OCI-LY3 (cell line): Measurements from ENCODE around the gene BPTF.
A peak's percentile ranks its signal among the peaks of the same experiment; 100 is the strongest.

Experiments
- H2AFZ ChIP-seq: fragments of 200-600, 300-600 bp; shearing (Covaris generic); 2 replicates; pipeline ENCODE4 v1.6.0; 2014; ENCODE audit warnings: antibody characterized with exemption, low read depth, low read length
- H3K27ac ChIP-seq: fragments of 200-600, 300-600 bp; sonication (generic); 2 replicates; pipeline ENCODE4 v1.5.1; 2014; ENCODE audit warnings: mild to moderate bottlenecking, low read length, moderate library complexity, mixed read lengths
- H3K27me3 ChIP-seq: fragments of 200-600, 300-600 bp; sonication (generic); 2 replicates; pipeline ENCODE4 v1.6.1; 2014; ENCODE audit warnings: low read depth, low read length, mixed read lengths
- H3K36me3 ChIP-seq: fragments of 200-600, 300-600 bp; sonication (generic); replicated peaks from 2 replicates; pipeline ENCODE3; 2014; ENCODE audit warnings: low read depth, low read length, mixed read lengths
- H3K4me1 ChIP-seq: fragments of 300-600, 200-600 bp; sonication (generic); 2 replicates; pipeline ENCODE4 v1.6.1; 2014; ENCODE audit warnings: low read length, mixed read lengths
- H3K4me2 ChIP-seq: fragments of 200-600, 300-600 bp; sonication (generic); 2 replicates; pipeline ENCODE4 v1.6.1; 2014; ENCODE audit warnings: low read length, mixed read lengths
- H3K4me3 ChIP-seq: fragments of 300-600, 200-600 bp; sonication (generic); 2 replicates; pipeline ENCODE4 v1.5.1; 2014; ENCODE audit warnings: antibody characterized with exemption, mild to moderate bottlenecking, low read length, moderate library complexity
- H3K79me2 ChIP-seq: fragments of 300-600, 200-600 bp; shearing (Covaris generic); 2 replicates; pipeline ENCODE4 v1.6.1; 2014; ENCODE audit warnings: mild to moderate bottlenecking, low read length, mixed read lengths
- H3K9ac ChIP-seq: fragments of 300-600, 200-600 bp; shearing (Covaris generic); 2 replicates; pipeline ENCODE4 v1.6.0; 2014; ENCODE audit warnings: mild to moderate bottlenecking, low read length, moderate library complexity
- H3K9me3 ChIP-seq: fragments of 200-600, 300-600 bp; shearing (Covaris generic); 2 replicates; pipeline ENCODE4 v1.6.1; 2014; ENCODE audit warnings: low read length, mixed read lengths; ENCODE audit not compliant: insufficient read depth
- H4K20me1 ChIP-seq: fragments of 200-600, 300-600 bp; sonication (generic); 2 replicates; pipeline ENCODE4 v1.6.1; 2016; ENCODE audit warnings: low read length, mixed read lengths; ENCODE audit not compliant: insufficient read depth
- EZH2phosphoT487 ChIP-seq: fragments of 200-600 bp; shearing (Covaris generic); IDR thresholded peaks from 2 replicates; pipeline ENCODE4 v1.6.1; 2018; ENCODE audit warnings: antibody characterized with exemption, mixed run types, low read depth
- TF ChIP-seq, protein P1 (sequence below): fragments of 200-600, 300-600 bp; sonication (generic); IDR thresholded peaks from 2 replicates; pipeline ENCODE4 v1.5.1; 2014; ENCODE audit warnings: antibody characterized with exemption, low read length, low read depth

The BPTF gene

DNA sequence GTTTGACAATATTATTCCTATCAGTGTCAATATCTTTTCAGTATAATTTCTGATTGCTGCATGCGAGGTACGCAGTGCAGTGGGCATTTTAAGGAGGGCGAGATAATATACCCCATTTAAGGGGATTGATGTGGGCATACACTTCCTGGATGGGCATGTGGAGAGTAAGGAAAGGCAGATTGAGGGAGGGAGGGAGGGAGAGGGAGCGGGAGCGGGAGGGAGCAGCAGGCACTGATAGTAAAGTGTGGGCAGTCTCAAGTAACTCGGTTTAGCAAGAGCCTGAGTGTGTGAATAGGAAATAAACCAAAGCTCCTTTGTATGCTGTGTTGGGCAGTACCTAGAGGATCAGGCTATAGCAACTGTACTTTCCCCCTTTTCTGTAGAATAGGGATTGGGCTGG, 5.1 kb downstream of the BPTF start:
- no peak for TF ChIP-seq EZH2phosphoT487
- Histone ChIP-seq H3K9me3 (no peaks in the 10 kb centered on the region), H3K9ac (no peak overlapping the region), H3K4me3 (no peak overlapping the region), H3K4me2 (no peak overlapping the region), H2AFZ (no peak overlapping the region), H3K79me2 (peaks cover 94% of the 10 kb centered on the region), H3K27me3 (no peaks in the 10 kb centered on the region), H3K36me3 (no peaks in the 10 kb centered on the region), H4K20me1 (peaks cover 56% of the 10 kb centered on the region), H3K4me1 (peaks cover 19% of the 10 kb centered on the region), H3K27ac (no peak overlapping the region)

DNA sequence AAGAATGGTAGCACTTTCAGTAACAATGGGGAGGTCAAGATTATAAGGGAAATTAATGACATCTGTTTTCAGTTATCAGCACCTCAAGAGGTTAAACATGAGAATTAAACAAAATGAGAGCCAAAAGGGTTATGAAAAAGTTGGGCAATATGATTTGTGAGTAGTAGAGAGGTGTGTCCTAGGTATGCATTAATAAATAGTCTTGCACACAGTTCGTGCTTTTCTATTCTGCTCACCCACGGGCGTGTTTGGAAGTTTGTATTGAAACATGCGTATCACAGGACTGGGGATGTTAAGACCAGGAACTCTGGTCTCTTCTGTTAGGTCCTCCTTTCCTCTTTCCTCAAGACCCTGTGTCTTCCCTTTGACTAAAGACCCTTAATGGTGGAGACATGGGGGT, 6.0 kb downstream of the BPTF start:
- Histone ChIP-seq H3K9ac (no peak overlapping the region), H3K9me3 (no peaks in the 10 kb centered on the region), H3K27ac (no peak overlapping the region), H3K27me3 (no peaks in the 10 kb centered on the region), H2AFZ (no peak overlapping the region), H3K4me3 (no peak overlapping the region), H3K4me2 (no peak overlapping the region), H3K4me1 (peaks cover 19% of the 10 kb centered on the region), H4K20me1 (peaks cover 63% of the 10 kb centered on the region), H3K36me3 (no peaks in the 10 kb centered on the region), H3K79me2 (peaks cover 99% of the 10 kb centered on the region)
- no peak for TF ChIP-seq EZH2phosphoT487
- TF ChIP-seq, protein P1, sequence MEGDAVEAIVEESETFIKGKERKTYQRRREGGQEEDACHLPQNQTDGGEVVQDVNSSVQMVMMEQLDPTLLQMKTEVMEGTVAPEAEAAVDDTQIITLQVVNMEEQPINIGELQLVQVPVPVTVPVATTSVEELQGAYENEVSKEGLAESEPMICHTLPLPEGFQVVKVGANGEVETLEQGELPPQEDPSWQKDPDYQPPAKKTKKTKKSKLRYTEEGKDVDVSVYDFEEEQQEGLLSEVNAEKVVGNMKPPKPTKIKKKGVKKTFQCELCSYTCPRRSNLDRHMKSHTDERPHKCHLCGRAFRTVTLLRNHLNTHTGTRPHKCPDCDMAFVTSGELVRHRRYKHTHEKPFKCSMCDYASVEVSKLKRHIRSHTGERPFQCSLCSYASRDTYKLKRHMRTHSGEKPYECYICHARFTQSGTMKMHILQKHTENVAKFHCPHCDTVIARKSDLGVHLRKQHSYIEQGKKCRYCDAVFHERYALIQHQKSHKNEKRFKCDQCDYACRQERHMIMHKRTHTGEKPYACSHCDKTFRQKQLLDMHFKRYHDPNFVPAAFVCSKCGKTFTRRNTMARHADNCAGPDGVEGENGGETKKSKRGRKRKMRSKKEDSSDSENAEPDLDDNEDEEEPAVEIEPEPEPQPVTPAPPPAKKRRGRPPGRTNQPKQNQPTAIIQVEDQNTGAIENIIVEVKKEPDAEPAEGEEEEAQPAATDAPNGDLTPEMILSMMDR = no peak

DNA sequence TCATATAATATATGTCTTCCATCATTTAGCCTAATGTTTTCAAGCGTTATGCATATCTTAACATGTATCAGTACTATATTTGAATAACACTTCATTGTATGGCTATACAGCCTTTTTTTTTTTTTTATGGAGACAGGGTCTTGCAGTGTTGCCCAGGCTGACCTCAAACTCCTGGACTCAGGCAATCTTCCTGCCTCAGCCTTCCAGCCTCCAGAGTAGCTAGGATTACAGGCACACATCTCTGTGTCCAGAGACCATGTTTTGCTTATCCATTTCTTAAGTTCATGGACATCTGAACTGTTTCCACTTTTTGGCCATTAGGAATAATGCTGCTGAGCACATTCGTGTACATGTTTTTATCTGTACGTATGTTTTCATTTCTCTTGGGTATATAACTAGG, 7.8 kb downstream of the BPTF start:
- H3K4me3 ChIP-seq = no peak overlapping the region
- peaks cover 14% of the 10 kb centered on the region for H3K4me1 ChIP-seq
- no peaks in the 10 kb centered on the region for H3K27me3 ChIP-seq
- peaks cover 99% of the 10 kb centered on the region for H3K79me2 ChIP-seq
- peaks cover 79% of the 10 kb centered on the region for H4K20me1 ChIP-seq
- H3K27ac ChIP-seq = no peak overlapping the region
- H2AFZ ChIP-seq = no peak overlapping the region
- no peaks in the 10 kb centered on the region for H3K36me3 ChIP-seq
- H3K4me2 ChIP-seq = no peak overlapping the region
- TF ChIP-seq, protein P1 = no peak
- no peak for TF ChIP-seq EZH2phosphoT487
- no peak overlapping the region for H3K9ac ChIP-seq
- H3K9me3 ChIP-seq = no peaks in the 10 kb centered on the region

DNA sequence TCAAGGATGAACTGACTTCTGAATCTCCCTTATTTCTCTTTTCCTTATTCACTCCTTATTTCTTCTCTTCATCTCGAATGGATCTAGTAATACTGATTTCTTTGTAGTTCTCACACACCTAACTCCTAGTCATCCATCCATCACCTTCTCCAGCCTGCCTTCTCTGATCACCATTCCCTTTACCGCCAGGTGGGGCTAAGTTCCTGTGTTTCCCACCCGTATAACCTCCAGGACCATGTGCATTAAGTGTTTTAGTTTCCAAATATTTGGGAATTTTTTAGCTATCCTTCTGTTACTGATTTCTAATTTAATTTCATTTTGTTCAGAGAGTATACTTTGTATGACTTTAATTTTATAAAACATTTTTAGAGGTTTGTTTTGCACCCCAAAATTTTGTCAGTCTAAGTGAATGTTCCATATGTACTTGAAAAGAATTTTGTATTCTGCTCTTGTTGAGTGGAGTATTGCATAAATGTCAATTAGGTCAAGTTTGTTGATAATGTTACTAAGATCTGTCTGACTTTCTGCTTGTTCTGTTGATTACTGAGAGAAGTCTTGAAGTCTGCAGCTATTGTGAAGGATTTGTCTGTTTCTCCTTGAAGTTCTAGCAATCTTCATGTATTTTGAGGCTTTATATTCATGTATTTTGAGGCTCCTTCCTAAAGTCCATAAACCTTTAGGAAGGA, 8.8 kb downstream of the BPTF start:
- Histone ChIP-seq H3K9me3 (no peaks in the 10 kb centered on the region), H3K27ac (no peak overlapping the region), H3K4me3 (no peak overlapping the region), H3K79me2 (peaks cover 99% of the 10 kb centered on the region), H3K27me3 (no peaks in the 10 kb centered on the region), H2AFZ (no peak overlapping the region), H3K36me3 (no peaks in the 10 kb centered on the region), H4K20me1 (peaks cover 82% of the 10 kb centered on the region), H3K4me1 (peaks cover 9% of the 10 kb centered on the region), H3K4me2 (no peak overlapping the region), H3K9ac (no peak overlapping the region)
- TF ChIP-seq, protein P1 = peak; percentile 43
- no peak for TF ChIP-seq EZH2phosphoT487
